A673 (cell line): Measurements from ENCODE around the gene BBX.

ENCODE experiments used
- EZH2 ChIP-seq: fragments of 200-600 bp; sonication (generic); IDR thresholded peaks from 2 replicates; pipeline ENCODE4 v1.6.1; 2017; ENCODE audit warnings: borderline replicate concordance, low read depth, mild to moderate bottlenecking, mixed read lengths, antibody characterized with exemption, low read length; ENCODE audit not compliant: poor library complexity, severe bottlenecking
- TF ChIP-seq, protein P1 (sequence below): fragments of 300-800, 200-600 bp; sonication (generic); conservative IDR thresholded peaks from 2 replicates; pipeline ENCODE4 v1.5.1; 2017; ENCODE audit warnings: low read depth, mild to moderate bottlenecking, antibody characterized with exemption, low read length, moderate library complexity, mixed read lengths

DNA sequence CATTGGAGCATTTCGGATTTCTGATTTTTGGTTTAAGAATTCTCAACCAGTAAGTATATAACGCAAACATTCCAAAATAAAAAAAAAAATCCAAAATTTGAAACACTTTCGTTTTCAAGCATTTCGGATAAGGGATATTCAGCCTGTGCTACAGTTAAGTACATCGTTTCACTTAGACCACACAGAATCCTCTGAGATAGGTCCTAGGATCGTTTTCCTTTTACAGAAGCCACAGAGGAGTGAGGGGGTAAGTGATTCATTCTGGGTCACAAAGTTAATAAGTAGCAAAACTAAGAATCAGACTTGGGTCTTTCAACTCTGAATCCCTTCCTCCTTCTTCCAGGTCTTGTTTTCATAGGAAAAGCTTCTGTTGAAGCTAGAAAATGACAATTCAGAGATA, 249.3 kb downstream of the BBX start:
- TF ChIP-seq, protein P1, sequence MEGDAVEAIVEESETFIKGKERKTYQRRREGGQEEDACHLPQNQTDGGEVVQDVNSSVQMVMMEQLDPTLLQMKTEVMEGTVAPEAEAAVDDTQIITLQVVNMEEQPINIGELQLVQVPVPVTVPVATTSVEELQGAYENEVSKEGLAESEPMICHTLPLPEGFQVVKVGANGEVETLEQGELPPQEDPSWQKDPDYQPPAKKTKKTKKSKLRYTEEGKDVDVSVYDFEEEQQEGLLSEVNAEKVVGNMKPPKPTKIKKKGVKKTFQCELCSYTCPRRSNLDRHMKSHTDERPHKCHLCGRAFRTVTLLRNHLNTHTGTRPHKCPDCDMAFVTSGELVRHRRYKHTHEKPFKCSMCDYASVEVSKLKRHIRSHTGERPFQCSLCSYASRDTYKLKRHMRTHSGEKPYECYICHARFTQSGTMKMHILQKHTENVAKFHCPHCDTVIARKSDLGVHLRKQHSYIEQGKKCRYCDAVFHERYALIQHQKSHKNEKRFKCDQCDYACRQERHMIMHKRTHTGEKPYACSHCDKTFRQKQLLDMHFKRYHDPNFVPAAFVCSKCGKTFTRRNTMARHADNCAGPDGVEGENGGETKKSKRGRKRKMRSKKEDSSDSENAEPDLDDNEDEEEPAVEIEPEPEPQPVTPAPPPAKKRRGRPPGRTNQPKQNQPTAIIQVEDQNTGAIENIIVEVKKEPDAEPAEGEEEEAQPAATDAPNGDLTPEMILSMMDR = no peak
- no peak for TF ChIP-seq EZH2
